ENCODE results near the gene ABHD16A. TPM values are rescaled to one million over a fixed set of nuclear protein-coding genes. Genes with fewer than 3 reads are reported as not detected.

ABHD16A gene
- total and polyA plus RNA-seq, 2 of the 13 experiments (the other 11 are each of a cell fraction or from before 2014, with no cell fraction given), result 43.5 to 45.4 TPM

DNA sequence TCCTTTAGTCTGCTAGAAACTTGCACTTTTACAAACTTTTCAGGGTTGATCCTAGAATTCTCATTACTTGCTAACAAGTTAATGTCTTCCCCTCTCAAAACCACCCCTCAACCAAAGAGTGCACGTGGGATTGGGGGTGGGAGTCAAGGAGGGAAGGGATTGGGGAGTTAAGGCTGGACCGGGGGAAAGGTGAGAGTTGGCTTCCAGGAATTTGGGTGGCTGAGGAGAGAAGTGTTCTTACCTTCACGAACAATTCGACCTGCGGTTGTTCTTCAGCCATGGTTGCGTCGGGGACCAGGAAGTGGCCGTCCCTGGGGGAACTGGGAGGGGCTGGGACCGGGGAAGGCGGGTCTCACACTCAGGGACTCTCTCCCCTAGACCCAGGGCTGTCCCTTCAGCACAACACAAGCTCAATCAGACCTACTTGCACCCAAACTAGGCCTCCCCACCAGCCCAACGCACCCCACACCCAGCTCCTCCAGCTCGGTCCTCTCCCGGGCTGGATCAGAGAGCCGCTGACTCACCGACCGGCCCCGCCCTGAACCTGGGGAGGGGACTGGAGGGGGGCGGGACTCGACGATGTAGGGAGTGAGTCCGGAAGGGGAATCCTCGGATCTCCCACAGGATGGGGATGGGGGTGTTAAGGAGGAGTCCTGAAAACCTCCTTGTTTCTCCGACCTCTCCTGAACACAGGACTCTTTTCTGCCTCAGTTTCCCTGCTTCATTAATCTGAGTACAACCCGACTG is 33.1 kb upstream of the ABHD16A start, which contains the start of gene CLIC1 (continued):
- TF ChIP-seq, protein P1, sequence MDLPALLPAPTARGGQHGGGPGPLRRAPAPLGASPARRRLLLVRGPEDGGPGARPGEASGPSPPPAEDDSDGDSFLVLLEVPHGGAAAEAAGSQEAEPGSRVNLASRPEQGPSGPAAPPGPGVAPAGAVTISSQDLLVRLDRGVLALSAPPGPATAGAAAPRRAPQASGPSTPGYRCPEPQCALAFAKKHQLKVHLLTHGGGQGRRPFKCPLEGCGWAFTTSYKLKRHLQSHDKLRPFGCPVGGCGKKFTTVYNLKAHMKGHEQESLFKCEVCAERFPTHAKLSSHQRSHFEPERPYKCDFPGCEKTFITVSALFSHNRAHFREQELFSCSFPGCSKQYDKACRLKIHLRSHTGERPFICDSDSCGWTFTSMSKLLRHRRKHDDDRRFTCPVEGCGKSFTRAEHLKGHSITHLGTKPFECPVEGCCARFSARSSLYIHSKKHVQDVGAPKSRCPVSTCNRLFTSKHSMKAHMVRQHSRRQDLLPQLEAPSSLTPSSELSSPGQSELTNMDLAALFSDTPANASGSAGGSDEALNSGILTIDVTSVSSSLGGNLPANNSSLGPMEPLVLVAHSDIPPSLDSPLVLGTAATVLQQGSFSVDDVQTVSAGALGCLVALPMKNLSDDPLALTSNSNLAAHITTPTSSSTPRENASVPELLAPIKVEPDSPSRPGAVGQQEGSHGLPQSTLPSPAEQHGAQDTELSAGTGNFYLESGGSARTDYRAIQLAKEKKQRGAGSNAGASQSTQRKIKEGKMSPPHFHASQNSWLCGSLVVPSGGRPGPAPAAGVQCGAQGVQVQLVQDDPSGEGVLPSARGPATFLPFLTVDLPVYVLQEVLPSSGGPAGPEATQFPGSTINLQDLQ (CRISPR knock-in tag; IDR thresholded peaks at IDR 0.05), result no peak
- TF ChIP-seq, protein P2, sequence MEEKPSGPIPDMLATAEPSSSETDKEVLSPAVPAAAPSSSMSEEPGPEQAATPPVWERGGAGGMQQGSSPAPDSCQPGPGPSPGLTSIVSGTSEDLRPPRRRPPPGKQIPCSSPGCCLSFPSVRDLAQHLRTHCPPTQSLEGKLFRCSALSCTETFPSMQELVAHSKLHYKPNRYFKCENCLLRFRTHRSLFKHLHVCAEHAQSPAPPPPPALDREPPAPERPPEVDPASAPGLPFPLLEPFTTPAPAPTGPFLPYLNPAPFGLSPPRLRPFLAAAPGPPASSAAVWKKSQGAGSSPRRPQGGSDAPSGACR (CRISPR knock-in tag; IDR thresholded peaks at IDR 0.05), result peak; percentile 94
- peak; percentile 98 for TF ChIP-seq SAP130 (CRISPR knock-in tag; IDR thresholded peaks at IDR 0.05; ENCODE audit: low read depth)
- no peak for TF ChIP-seq ZNF234 (CRISPR knock-in tag; conservative IDR thresholded peaks at IDR 0.05)
- TF ChIP-seq ELF4 (CRISPR knock-in tag; IDR thresholded peaks at IDR 0.05; ENCODE audit: borderline replicate concordance), result peak; percentile 72
- TF ChIP-seq, protein P3, sequence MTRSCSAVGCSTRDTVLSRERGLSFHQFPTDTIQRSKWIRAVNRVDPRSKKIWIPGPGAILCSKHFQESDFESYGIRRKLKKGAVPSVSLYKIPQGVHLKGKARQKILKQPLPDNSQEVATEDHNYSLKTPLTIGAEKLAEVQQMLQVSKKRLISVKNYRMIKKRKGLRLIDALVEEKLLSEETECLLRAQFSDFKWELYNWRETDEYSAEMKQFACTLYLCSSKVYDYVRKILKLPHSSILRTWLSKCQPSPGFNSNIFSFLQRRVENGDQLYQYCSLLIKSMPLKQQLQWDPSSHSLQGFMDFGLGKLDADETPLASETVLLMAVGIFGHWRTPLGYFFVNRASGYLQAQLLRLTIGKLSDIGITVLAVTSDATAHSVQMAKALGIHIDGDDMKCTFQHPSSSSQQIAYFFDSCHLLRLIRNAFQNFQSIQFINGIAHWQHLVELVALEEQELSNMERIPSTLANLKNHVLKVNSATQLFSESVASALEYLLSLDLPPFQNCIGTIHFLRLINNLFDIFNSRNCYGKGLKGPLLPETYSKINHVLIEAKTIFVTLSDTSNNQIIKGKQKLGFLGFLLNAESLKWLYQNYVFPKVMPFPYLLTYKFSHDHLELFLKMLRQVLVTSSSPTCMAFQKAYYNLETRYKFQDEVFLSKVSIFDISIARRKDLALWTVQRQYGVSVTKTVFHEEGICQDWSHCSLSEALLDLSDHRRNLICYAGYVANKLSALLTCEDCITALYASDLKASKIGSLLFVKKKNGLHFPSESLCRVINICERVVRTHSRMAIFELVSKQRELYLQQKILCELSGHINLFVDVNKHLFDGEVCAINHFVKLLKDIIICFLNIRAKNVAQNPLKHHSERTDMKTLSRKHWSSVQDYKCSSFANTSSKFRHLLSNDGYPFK (CRISPR knock-in tag; IDR thresholded peaks at IDR 0.05; ENCODE audit: borderline replicate concordance), result 0 out of 2 replicates have a peak, but pooled peaks have one; percentile 22
- TF ChIP-seq EEA1 (CRISPR knock-in tag; IDR thresholded peaks at IDR 0.05; ENCODE audit: borderline replicate concordance), result no peak
- TF ChIP-seq GATAD1 (CRISPR knock-in tag; IDR thresholded peaks at IDR 0.05), result 0 out of 2 replicates have a peak, but pooled peaks have one; percentile 20
- no peak for TF ChIP-seq ZSCAN30 (CRISPR knock-in tag; IDR thresholded peaks at IDR 0.05)
- TF ChIP-seq TGIF2 (CRISPR knock-in tag; IDR thresholded peaks at IDR 0.05), result peak; percentile 91
- TF ChIP-seq, protein P4, sequence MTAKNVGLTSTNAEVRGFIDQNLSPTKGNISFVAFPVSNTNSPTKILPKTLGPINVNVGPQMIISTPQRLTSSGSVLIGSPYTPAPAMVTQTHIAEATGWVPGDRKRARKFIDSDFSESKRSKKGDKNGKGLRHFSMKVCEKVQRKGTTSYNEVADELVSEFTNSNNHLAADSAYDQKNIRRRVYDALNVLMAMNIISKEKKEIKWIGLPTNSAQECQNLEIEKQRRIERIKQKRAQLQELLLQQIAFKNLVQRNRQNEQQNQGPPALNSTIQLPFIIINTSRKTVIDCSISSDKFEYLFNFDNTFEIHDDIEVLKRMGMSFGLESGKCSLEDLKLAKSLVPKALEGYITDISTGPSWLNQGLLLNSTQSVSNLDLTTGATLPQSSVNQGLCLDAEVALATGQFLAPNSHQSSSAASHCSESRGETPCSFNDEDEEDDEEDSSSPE (CRISPR knock-in tag; IDR thresholded peaks at IDR 0.05), result no peak; the same call in none of the 2 replicates
- TF ChIP-seq, protein P5, sequence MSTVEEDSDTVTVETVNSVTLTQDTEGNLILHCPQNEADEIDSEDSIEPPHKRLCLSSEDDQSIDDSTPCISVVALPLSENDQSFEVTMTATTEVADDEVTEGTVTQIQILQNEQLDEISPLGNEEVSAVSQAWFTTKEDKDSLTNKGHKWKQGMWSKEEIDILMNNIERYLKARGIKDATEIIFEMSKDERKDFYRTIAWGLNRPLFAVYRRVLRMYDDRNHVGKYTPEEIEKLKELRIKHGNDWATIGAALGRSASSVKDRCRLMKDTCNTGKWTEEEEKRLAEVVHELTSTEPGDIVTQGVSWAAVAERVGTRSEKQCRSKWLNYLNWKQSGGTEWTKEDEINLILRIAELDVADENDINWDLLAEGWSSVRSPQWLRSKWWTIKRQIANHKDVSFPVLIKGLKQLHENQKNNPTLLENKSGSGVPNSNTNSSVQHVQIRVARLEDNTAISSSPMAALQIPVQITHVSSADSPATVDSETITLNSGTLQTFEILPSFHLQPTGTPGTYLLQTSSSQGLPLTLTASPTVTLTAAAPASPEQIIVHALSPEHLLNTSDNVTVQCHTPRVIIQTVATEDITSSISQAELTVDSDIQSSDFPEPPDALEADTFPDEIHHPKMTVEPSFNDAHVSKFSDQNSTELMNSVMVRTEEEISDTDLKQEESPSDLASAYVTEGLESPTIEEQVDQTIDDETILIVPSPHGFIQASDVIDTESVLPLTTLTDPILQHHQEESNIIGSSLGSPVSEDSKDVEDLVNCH (CRISPR knock-in tag; IDR thresholded peaks at IDR 0.05), result no peak
- no peak for TF ChIP-seq ATRX (CRISPR knock-in tag; IDR thresholded peaks at IDR 0.05; ENCODE audit: borderline replicate concordance)
- no peak; the same call in 1 of the 2 replicates for TF ChIP-seq ZNF230 (CRISPR knock-in tag; IDR thresholded peaks at IDR 0.05)
- no peak for TF ChIP-seq RFX3 (CRISPR knock-in tag; IDR thresholded peaks at IDR 0.05)
- no peak for TF ChIP-seq ZNF670 (CRISPR knock-in tag; IDR thresholded peaks at IDR 0.05; ENCODE audit: borderline replicate concordance)
- TF ChIP-seq SMARCE1 (IDR thresholded peaks at IDR 0.05; ENCODE audit: borderline replicate concordance), result no peak
- TF ChIP-seq ATF7-NPFF (CRISPR knock-in tag; IDR thresholded peaks at IDR 0.05; ENCODE audit: low read depth), result peak; percentile 25; the same call in 1 of the 2 replicates
- TF ChIP-seq ZNF34 (CRISPR knock-in tag; IDR thresholded peaks at IDR 0.05; ENCODE audit: borderline replicate concordance), result no peak
- peak; percentile 86 for TF ChIP-seq KDM3A (CRISPR knock-in tag; IDR thresholded peaks at IDR 0.05; ENCODE audit: low read depth)
